OCI-LY7 (cell line): Measurements from ENCODE around the gene CARS1. TPM values are rescaled to one million over a fixed set of nuclear protein-coding genes. Genes with fewer than 3 reads are reported as not detected.

Experiments used
- BruUV-seq: library from RNA; stranded (reverse); fragments of 400-500 nt; replicated peaks from 2 replicates; lab custom pipeline; 2021; lab: Mats Ljungman, UMichigan
- CTCF ChIA-PET: fragments of 300-600 bp; sonication (Branson Sonifier 250); formaldehyde crosslinking; loops from one replicate; lab custom pipeline; 2022; ENCODE audit warnings: antibody characterized with exemption; ENCODE audit not compliant: unreplicated experiment; lab: Charles Lee
- POLR2A ChIA-PET: fragments of 300-600 bp; sonication (Branson Sonifier 250); formaldehyde crosslinking; loops from one replicate; lab custom pipeline; 2022; ENCODE audit warnings: antibody characterized with exemption; lab: Charles Lee
- DNase-seq: peaks from one replicate; pipeline ENCODE4 v3.0.0-alpha.2; 2015; ENCODE audit warnings: low spot score
- H2AFZ ChIP-seq: fragments of 200-600 bp; sonication (generic), shearing (Covaris generic); 2 replicates; pipeline ENCODE4 v1.6.1; 2014; ENCODE audit warnings: mild to moderate bottlenecking, antibody characterized with exemption, low read length, moderate library complexity
- H3K27ac ChIP-seq: fragments of 200-600 bp; sonication (generic); 2 replicates; pipeline ENCODE4 v1.5.1; 2014; ENCODE audit warnings: mixed run types, low read depth, mild to moderate bottlenecking, moderate library complexity, low read length, inconsistent platforms; ENCODE audit not compliant: poor library complexity, severe bottlenecking
- H3K36me3 ChIP-seq: fragments of 200-600 bp; sonication (generic); 2 replicates; pipeline ENCODE4 v1.6.1; 2014; ENCODE audit warnings: mild to moderate bottlenecking, antibody characterized with exemption, low read length, moderate library complexity, mixed read lengths; ENCODE audit not compliant: insufficient read depth
- H3K4me1 ChIP-seq: fragments of 200-600 bp; sonication (generic); 2 replicates; pipeline ENCODE4 v1.5.1; 2014; ENCODE audit warnings: mild to moderate bottlenecking, low read length; ENCODE audit not compliant: insufficient read depth, poor library complexity, severe bottlenecking
- H3K4me2 ChIP-seq: fragments of 200-600 bp; sonication (generic); 2 replicates; pipeline ENCODE4 v1.6.1; 2014; ENCODE audit warnings: mild to moderate bottlenecking, low read length
- H3K4me3 ChIP-seq: fragments of 200-600 bp; sonication (generic); 2 replicates; pipeline ENCODE4 v1.5.1; 2014; ENCODE audit warnings: mild to moderate bottlenecking, low read depth, low read length; ENCODE audit not compliant: poor library complexity, severe bottlenecking
- H3K79me2 ChIP-seq: fragments of 200-600 bp; sonication (generic); 2 replicates; pipeline ENCODE4 v1.6.1; 2016; ENCODE audit warnings: low read depth, mild to moderate bottlenecking, low read length, moderate library complexity, mixed read lengths; ENCODE audit not compliant: insufficient read depth
- H3K9me2 ChIP-seq: fragments of 200-600 bp; sonication (generic); 2 replicates; pipeline ENCODE4 v1.6.1; 2016; ENCODE audit warnings: mild to moderate bottlenecking, low read length, mixed read lengths; ENCODE audit not compliant: insufficient read depth
- H3K9me3 ChIP-seq: fragments of 200-600 bp; sonication (generic); 2 replicates; pipeline ENCODE4 v1.6.1; 2014; ENCODE audit warnings: mild to moderate bottlenecking, mixed run types, low read length, mixed read lengths
- H4K20me1 ChIP-seq: fragments of 200-600 bp; sonication (generic); 2 replicates; pipeline ENCODE4 v1.6.1; 2014; ENCODE audit warnings: mild to moderate bottlenecking, antibody characterized with exemption, low read length, moderate library complexity, mixed read lengths; ENCODE audit not compliant: insufficient read depth
- EZH2phosphoT487 ChIP-seq: fragments of 200-600 bp; sonication (generic); IDR thresholded peaks from 2 replicates; pipeline ENCODE4 v1.6.1; 2018; ENCODE audit warnings: low read depth, borderline replicate concordance, mild to moderate bottlenecking, mixed run types, antibody characterized with exemption, low read length, moderate library complexity, mixed read lengths
- intact Hi-C: fragments of 100-400 bp; cut with micrococcal nuclease; formaldehyde crosslinking; loops from one replicate; pipeline ENCODE4 v1.10.0; 2022; ENCODE audit not compliant: unreplicated experiment
- total RNA-seq, 2 experiments: library from RNA; depleted of rRNA in 1 of 2; stranded (reverse); fragments of >200 nt in 1 of 2; shearing (Covaris generic) in 1 of 2; gene quantifications; 2 replicates each; pipeline ENCODE4 v1.2.3, GENCODE V29; 2014 to 2022
- TF ChIP-seq, protein P1 (sequence below): fragments of 200-600 bp; sonication (generic); conservative IDR thresholded peaks from 2 replicates; pipeline ENCODE4 v1.5.1; 2014; ENCODE audit warnings: mild to moderate bottlenecking, antibody characterized with exemption, low read length, moderate library complexity, mixed read lengths

Gene CARS1
- total RNA-seq, 2 experiments from 2014 or later: 58.3 to 88.8 TPM

GRCh38 chr11:3104961-3105790, 48.0 kb upstream of the CARS1 start:
- ChIA-PET POLR2A (no interaction called here), CTCF (no interaction called here)
- H3K9me2 ChIP-seq: no peaks in the 10 kb centered on the region
- no peak overlapping the region for H3K4me2 ChIP-seq
- H2AFZ ChIP-seq: no peak overlapping the region
- H3K4me3 ChIP-seq: no peak overlapping the region
- BruUV-seq: no TSS peak
- no peak for DNase-seq
- no peaks in the 10 kb centered on the region for H3K36me3 ChIP-seq
- H3K27ac ChIP-seq: no peak overlapping the region
- no peaks in the 10 kb centered on the region for H3K79me2 ChIP-seq
- intact Hi-C loops: no loop called here
- H3K4me1 ChIP-seq: no peaks in the 10 kb centered on the region
- H3K9me3 ChIP-seq: no peaks in the 10 kb centered on the region
- TF ChIP-seq, protein P1, sequence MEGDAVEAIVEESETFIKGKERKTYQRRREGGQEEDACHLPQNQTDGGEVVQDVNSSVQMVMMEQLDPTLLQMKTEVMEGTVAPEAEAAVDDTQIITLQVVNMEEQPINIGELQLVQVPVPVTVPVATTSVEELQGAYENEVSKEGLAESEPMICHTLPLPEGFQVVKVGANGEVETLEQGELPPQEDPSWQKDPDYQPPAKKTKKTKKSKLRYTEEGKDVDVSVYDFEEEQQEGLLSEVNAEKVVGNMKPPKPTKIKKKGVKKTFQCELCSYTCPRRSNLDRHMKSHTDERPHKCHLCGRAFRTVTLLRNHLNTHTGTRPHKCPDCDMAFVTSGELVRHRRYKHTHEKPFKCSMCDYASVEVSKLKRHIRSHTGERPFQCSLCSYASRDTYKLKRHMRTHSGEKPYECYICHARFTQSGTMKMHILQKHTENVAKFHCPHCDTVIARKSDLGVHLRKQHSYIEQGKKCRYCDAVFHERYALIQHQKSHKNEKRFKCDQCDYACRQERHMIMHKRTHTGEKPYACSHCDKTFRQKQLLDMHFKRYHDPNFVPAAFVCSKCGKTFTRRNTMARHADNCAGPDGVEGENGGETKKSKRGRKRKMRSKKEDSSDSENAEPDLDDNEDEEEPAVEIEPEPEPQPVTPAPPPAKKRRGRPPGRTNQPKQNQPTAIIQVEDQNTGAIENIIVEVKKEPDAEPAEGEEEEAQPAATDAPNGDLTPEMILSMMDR: no peak
- TF ChIP-seq EZH2phosphoT487: no peak
- no peaks in the 10 kb centered on the region for H4K20me1 ChIP-seq

DNA sequence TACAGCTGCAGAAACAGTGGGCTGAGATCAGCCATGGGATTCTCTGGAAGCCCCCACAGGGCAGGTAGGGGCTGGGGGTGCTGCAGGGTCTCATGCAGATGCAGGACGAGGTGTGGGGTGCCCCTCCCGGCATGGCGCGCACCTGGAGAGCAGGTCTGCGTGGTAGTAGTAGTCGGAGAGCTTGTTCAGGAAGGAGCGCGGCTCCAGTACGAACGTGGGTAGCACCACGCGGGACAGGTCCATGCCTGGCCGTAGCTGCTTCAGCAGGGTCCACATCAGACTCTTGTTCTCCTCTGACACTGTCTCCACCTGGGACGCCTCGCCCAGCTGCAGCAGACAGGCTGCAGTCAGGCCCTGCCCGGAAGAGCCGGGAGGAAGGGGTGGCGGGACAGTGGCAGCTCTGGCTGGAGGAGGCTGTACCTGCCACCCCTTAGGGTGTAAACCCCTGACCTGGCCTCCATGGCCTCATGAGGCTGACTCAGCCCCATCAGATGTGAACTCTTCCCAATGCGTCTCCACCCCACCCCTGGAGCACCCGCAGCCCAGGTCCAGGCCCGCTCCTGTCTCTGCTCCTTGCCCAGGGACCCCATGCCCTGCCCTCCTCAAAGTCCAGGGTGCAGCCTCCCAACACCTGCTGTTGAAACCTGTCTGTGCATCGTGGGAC, 47.0 kb upstream of the CARS1 start:
- H3K27ac ChIP-seq: no peak overlapping the region
- ChIA-PET CTCF (no interaction called here), POLR2A (no interaction called here)
- intact Hi-C loops: no loop called here
- no peak overlapping the region for H3K4me3 ChIP-seq
- no TSS peak for BruUV-seq
- DNase-seq: no peak
- H3K79me2 ChIP-seq: no peaks in the 10 kb centered on the region
- no peaks in the 10 kb centered on the region for H3K36me3 ChIP-seq
- H3K4me1 ChIP-seq: no peaks in the 10 kb centered on the region
- H3K9me3 ChIP-seq: no peaks in the 10 kb centered on the region
- TF ChIP-seq EZH2phosphoT487: no peak
- TF ChIP-seq, protein P1: no peak
- H4K20me1 ChIP-seq: no peaks in the 10 kb centered on the region
- no peak overlapping the region for H2AFZ ChIP-seq
- no peak overlapping the region for H3K4me2 ChIP-seq
- no peaks in the 10 kb centered on the region for H3K9me2 ChIP-seq

DNA sequence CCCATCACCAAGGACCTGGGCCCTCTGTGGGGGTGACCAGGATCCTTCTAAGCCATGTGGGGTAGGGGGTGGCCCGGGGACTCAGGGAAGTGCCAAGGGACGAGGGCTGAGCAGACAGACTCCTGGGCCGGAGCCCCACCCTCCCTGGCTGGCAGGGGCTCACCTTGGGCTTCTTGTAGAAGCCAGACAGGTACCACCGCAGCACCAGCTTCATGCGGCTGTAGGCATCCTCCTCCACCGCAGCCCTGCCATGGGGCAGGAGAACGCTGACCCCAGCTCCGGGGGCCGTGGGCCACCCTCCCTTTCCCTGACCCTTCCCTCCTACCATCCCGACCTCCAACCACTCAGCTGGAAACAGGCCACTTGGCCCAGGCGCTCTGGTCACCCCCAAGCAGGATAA, 45.9 kb upstream of the CARS1 start:
- intact Hi-C loops: no loop called here
- H3K4me1 ChIP-seq: no peaks in the 10 kb centered on the region
- TF ChIP-seq, protein P1: no peak
- no peak for TF ChIP-seq EZH2phosphoT487
- H3K27ac ChIP-seq: no peak overlapping the region
- H3K36me3 ChIP-seq: no peaks in the 10 kb centered on the region
- H3K9me3 ChIP-seq: no peaks in the 10 kb centered on the region
- POLR2A ChIA-PET: no interaction called here
- H3K79me2 ChIP-seq: no peaks in the 10 kb centered on the region
- H3K4me2 ChIP-seq: no peak overlapping the region
- H2AFZ ChIP-seq: no peak overlapping the region
- no peak for DNase-seq
- BruUV-seq: no TSS peak
- H3K9me2 ChIP-seq: no peaks in the 10 kb centered on the region
- no peak overlapping the region for H3K4me3 ChIP-seq
- CTCF ChIA-PET: no interaction called here
- H4K20me1 ChIP-seq: no peaks in the 10 kb centered on the region
